Measurements from ENCODE around the gene WDR86.
A peak's percentile ranks its signal among the peaks of the same experiment; 100 is the strongest.

WDR86 gene

GRCh38 chr7:151439855-151440798 lies 30.3 kb upstream of the WDR86 start, which contains the start of gene CRYGN:
Gene CRYGN (minus strand): TSS chr7:151440141. CDS start chr7:151439917, 224 bp downstream.
- no peak for DNase-seq

GRCh38 chr7:151438864-151439601 lies 29.2 kb upstream of the WDR86 start:
- no peak for DNase-seq

DNA sequence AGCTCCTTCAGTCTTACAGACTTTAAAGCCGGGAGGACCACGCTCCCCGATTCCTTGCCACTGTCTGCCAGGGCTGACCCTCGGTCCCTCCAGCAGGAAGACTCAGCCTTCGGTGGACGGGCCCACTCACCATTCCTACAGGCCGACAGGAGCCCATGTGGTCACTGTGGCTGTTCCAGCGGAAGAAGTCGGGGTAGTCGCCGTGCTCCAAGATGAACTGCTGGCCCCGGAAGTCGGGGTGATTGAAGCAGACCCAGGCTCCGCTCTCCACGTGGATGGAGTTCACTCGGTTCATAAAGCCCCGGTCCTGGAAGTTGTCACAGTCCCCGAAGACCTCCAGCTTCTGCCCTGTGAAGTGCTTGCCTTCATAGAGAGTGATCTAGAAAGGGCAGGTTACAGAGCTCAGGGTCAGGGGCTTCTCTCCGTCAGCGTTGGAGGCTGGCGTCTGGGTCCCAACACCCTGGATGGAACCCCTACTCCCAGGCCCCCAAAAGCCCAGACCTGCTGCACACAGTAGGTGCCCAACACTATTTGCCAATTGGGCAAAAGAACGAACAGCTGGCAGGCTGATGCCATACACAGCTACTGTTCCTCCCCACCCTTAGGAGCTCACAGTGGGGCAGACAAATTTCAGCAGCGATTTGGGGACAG lies 28.2 kb upstream of the WDR86 start:
- DNase-seq = no peak

DNA sequence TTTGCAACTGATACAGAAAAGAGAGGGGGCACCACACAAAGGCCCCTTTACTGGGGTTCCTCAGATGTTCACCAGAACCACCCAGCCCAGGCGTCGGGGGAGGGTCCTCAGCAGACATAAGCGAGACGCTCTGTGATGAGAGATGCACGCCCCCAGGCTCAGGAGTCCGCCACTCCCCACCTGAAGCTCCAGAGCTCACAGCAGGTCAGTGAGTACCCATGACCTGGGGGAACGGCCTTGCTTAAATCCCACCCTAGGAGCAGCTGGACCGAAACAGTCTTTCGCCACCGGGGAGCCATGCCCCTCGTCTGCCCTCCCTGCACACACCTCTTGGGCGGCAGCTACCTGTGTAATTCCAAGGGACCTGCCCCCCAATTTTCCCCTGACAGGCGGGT lies 27.3 kb upstream of the WDR86 start:
- DNase-seq = no peak

GRCh38 chr7:151436446-151437158 lies 26.8 kb upstream of the WDR86 start:
- no peak for DNase-seq

DNA sequence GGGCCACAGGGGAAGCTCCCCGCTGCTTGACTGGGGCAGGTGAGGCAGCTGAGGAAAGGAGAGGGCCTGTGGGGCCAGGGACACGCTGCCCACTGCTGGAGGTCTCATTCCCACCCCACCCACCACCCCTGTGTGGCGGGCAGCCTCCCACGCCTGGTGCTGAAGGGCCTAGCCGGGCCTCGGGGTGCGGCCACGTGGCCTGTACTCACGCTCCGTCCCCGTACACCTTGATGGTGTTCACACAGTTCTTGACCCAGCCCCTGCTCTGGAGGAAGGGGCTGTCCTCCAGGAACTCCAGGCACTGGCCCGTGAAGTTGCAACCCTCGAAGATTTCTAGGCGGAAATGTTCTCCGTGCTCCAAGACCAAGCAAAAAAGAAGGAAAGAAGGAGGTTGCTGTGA lies 26.1 kb upstream of the WDR86 start:
- no peak for DNase-seq

- DNase-seq = no peak
Observed at GRCh38 chr7:151435103-151435916, 25.5 kb upstream of the WDR86 start.

GRCh38 chr7:151434549-151434948 lies 24.7 kb upstream of the WDR86 start:
- DNase-seq = no peak

DNA sequence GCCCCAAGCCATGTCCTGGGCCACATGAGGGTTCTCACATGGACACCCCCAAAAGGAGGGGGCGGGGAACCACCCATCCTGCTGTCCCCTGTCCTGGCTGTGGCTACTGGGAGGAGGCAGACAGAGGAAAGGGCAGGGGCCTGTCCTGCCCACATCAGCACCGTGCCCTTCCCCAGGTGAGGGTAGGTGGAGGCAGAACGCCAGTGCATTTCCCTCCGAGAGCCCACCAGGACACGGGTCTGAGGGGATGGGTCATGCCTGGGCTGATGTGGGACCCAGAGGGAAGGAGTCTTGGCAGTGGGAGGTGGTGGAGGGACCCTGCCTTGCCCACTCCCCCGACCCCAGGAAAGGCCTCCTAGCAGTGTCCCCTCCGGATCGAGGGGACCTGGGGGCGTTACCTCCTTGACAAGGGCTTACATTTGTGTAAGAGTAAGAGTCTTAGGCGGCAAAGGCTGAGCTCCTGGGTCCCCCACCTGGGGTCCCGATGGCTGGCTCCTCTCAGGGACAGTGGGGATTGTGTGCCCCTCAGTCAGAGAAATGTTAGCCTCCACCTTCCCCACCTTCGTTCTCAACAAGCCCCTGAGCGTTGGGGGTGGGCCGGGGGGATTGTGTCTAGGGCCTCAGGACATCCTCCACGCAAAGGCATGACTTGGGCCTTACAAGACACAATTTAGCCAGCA lies 24.0 kb upstream of the WDR86 start:
- no peak for DNase-seq

DNA sequence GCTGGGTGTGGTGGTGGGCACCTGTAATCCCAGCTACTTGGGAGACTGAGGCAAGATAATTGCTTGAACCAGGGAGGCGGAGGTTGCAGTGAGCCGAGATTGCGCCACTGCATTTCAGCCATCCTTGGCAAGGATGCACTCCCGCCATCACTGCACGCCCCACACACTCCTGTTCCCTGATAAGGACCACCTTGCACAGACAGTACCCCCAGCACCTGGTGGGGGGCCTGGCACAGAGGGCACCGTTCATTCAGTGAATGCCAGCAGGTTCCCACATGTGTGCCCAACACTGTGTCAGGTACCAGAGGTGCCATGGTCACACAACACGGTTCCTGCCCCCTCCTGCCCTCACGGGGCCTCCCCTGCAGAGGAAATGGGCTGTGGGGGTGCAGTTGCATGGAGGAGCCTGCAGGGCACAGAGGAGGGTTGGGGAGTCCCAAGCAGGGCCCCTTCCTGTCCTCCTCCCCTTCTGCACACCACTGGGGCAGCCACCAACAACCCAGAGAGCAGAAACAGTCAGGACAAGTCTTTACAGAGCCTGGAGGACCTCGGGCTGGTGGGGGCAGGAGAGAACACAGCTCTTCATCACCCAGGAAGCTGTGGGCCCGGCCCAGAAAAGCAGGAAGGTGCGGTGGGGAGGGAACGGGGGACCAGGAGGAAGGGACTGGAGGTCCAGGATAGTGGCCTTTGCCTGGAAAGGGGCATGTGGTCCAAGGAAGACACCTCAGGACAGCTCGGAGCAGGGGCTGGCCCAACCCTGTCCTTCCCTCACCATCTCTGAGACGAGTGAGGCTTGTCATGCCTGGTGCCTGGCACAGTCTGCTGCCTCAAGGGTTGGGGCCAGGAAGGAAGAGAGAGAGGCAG lies 23.1 kb upstream of the WDR86 start:
- no peak for DNase-seq

DNA sequence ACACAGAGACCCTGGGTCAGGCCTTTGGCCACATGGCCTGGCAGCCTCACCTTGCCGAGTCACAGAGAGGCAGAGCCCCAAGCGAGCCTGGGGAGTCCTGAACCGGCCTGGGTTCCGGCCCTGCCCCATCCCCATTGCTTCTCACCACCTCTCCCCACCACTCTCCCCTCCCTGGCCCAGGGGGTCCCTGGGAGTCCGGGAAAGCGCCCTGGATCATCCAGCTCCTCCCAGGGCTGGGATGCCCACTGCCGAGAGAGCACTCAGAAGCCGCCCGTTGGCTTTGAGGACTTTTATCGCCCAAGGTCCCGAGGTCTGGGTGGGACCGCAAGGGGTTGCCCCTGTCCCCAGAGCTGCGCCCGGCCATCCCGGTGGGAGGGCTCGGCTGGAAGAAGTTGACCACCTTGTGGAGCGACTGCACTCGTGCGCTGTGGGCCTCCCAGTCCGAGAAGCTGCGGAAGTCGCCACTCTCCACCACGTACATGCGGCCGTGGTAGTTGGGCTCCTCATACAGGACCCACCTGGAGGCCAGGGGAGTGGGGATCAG lies 22.0 kb upstream of the WDR86 start:
- DNase-seq = no peak

DNA sequence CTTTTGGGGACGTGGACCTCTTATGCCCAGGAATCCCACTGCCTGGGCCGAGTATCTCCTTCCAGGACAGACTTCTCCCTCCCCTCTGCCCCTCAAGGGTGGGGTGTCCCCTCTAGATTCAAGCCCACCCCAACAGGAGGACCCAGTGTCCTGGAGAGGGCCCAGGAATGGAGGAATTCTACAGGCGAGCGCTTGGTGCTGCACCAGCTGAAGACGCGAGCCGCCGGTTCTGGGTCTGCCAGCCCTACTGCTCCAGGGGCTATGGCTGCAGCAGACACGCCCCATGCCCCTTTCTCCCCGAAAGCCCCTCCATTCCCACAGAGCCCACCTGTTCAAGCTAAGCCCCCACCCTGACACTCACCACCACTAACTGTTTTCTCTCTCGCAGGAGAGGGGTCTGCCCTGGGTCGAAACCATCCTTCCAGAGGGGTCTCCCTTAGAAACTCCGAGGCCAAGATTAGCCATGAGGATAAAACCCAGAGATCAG lies 21.5 kb upstream of the WDR86 start:
- no peak for DNase-seq

GRCh38 chr7:151430391-151431205 lies 20.8 kb upstream of the WDR86 start:
- no peak for DNase-seq

DNA sequence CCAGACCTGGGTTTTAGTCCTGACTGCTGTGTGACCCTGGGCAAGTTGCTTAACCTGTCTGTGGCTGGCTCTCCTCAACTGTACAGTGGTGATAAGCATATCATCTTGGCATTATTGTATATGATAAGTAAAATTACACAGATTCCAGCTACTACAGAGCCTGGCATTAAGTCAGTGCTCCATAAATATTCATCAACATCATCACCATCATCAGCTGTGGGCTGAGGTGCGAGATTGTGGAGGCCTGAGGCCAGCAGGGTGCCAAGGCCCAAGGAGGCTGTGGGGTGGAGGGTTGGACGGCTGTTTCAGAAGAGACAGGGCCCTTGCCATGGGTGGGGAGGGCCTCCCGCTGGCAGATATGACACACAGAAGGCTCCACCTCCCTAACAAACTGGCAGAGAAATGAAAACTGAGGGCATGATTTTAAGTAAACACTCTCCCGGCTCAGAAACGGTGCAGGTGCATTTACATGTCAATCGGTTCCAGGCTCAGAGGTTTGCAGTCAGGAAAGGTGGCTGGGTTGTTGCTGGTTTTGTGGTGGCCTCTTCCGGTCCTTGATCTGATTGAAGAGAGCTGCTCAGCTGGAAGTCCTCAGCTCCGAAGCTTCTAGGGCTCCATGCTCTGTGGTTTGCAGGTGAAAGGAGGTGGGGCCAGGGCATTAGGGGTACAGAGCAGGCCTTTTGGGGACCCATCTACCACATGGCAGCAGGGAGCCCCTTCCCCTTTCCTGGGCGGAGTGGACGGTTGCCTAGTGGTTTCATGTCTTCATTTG lies 19.9 kb upstream of the WDR86 start:
- DNase-seq = peak; percentile 13

DNA sequence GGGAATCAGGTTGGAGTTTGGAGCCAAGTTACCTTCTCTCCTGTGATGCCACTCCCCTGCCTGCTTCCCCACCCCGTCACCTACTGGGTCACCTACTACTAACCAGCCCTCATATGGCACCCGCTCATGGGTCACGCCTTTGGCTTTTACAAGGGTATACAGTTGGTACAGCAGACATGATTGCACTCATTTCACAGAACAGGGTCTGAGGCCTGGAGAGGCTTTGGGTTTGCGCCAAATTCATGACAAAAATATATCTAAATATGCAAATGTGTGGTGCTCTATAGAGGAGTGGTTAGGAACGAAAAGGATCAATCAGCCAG lies 19.4 kb upstream of the WDR86 start:
- no peak for DNase-seq

DNA sequence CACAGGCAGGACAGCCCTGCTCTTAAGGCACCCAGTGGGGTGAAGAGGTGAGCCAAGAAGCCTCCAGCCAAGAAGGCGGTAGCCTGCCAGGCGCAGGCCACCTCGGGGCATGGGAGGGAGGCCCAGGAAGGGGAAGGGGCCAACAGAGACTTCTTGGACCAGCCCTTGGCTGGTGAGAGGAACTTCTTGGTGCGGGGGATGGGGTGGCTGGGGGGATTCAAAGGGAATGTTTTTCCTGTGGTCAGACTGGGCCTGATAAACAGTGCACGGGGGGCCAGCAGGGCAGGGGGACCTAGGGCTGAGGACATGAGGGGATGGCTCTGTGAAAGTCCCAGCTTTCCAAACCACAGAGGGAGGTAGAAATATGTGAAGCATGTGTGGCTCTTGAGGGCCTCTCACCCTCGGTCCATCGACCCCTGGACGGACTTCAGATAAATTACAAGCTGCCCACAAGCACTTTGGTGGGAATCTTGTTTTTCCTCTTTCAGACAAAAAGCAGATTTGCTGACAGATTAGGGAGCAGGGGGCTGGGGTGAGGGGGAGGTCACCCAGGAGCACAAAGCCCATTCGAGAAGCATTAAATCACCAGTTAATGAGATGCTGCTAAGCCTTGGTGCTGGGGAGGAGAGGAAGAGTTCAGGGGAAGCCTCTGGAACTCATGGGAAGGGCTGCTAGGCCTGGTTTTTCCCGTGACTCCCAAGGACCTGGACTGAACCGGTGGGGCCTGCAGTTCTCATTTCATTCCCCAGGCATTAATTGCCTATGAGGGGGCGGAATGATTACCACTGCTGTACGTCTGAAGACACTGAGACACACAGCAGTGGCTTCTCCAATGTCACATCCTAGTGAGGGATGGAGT lies 18.8 kb upstream of the WDR86 start:
- no peak for DNase-seq

- DNase-seq = no peak
Observed at GRCh38 chr7:151427705-151428377, 18.0 kb upstream of the WDR86 start.

All from GF-D8 (cell line).